K562 (cell line): ENCODE data around the gene SLC35E1. TPM values are rescaled to one million over a fixed set of nuclear protein-coding genes. Genes with fewer than 3 reads are reported as not detected.
A peak's percentile ranks its signal among the peaks of the same experiment; 100 is the strongest.

Source experiments
- CC2D1A ChIP-seq: fragments of 450-650 bp; IDR thresholded peaks from 2 replicates; pipeline ENCODE4 v1.6.1; 2017; ENCODE audit warnings: mild to moderate bottlenecking
- CEBPB ChIP-seq: fragments of 450-650 bp; IDR thresholded peaks from 2 replicates; pipeline ENCODE4 v1.6.1; 2016; ENCODE audit warnings: missing genetic modification characterization, missing compliant biosample characterization
- EP300 ChIP-seq: IDR thresholded peaks from 2 replicates; pipeline ENCODE4 v1.6.1; 2012; ENCODE audit warnings: low read length, improper control_type of control experiment
- FOXA1 ChIP-seq: fragments of 450-650 bp; IDR thresholded peaks from 2 replicates; pipeline ENCODE4 v1.6.1; 2016; ENCODE audit warnings: mild to moderate bottlenecking, borderline replicate concordance
- GABPB1 ChIP-seq: sonication (generic); formaldehyde crosslinking; IDR thresholded peaks from 2 replicates; pipeline ENCODE4 v1.8.0; 2022; ENCODE audit warnings: mild to moderate bottlenecking, missing genetic modification reagents
- KAT8 ChIP-seq: fragments of 450-650 bp; IDR thresholded peaks from 2 replicates; pipeline ENCODE4 v1.6.1; 2016; ENCODE audit warnings: low read depth, mild to moderate bottlenecking
- PTBP1 ChIP-seq: fragments of 200-400 bp; formaldehyde crosslinking; IDR thresholded peaks from 2 replicates; pipeline ENCODE4 v1.6.1; 2017; ENCODE audit warnings: low read depth, low read length
- SMAD1 ChIP-seq: fragments of 150-350 bp; IDR thresholded peaks from 2 replicates; pipeline ENCODE4 v1.6.1; 2014; ENCODE audit warnings: low read length, low read depth; ENCODE audit not compliant: partially characterized antibody
- SRSF9 ChIP-seq: fragments of 200-400 bp; formaldehyde crosslinking; IDR thresholded peaks from 2 replicates; pipeline ENCODE4 v1.6.1; 2017; ENCODE audit warnings: low read depth, low read length, borderline replicate concordance
- TEAD1 ChIP-seq, 2 experiments: fragments of 450-650 bp in 1 of 2; sonication (generic) in 1 of 2; formaldehyde crosslinking; IDR thresholded peaks; 2 replicates each; pipeline versions ENCODE4 v1.4.0 to v1.8.0; 2020 to 2022; ENCODE audit warnings: mild to moderate bottlenecking in 2 of 2, missing genetic modification reagents in 1 of 2
- ZFPM2 ChIP-seq: fragments of 250-450 bp; sonication (Bioruptor Pico); IDR thresholded peaks from 2 replicates; pipeline ENCODE4 v1.5.1; 2022; ENCODE audit warnings: mild to moderate bottlenecking
- ZNF175 ChIP-seq: fragments of 200-800 bp; sonication (Bioruptor generic); IDR thresholded peaks from 2 replicates; pipeline ENCODE4 v1.6.1; 2016; ENCODE audit warnings: low read depth, mild to moderate bottlenecking, missing genetic modification characterization, missing compliant biosample characterization
- ZNF354B ChIP-seq: fragments of 250-450 bp; sonication (Bioruptor Pico); IDR thresholded peaks from 2 replicates; pipeline ENCODE4 v1.4.0; 2020
- ZNF699 ChIP-seq: fragments of 250-450 bp; sonication (Bioruptor Pico); IDR thresholded peaks from 2 replicates; pipeline ENCODE4 v1.8.0; 2021; ENCODE audit warnings: mild to moderate bottlenecking, moderate library complexity; ENCODE audit not compliant: insufficient replicate concordance
- ZSCAN29 ChIP-seq: fragments of 450-650 bp; IDR thresholded peaks from 2 replicates; pipeline ENCODE4 v1.6.1; 2017
- polyA plus RNA-seq, 8 experiments: library from polyadenylated mRNA; depleted of rRNA in 4 of 8; stranded (reverse) in 5 of 8; unstranded in 3 of 8; fragments of >200 nt; fragmentation: Nextera tagmentation in 2 of 8; fragmentation: Illumina TruSeq in 1 of 8; extraction: Ambion mirVana in 2 of 8; extraction: Trizol in 1 of 8; gene quantifications; 2 replicates each; pipeline versions ENCODE4 v1.2.1 to v1.2.3, GENCODE V29; 2011 to 2014; ENCODE audit warnings: inconsistent platforms in 1 of 8, missing spikeins in 1 of 8
- total RNA-seq, 7 experiments: library from RNA; depleted of rRNA in 6 of 7; stranded (reverse); fragments of >200 nt in 6 of 7; fragmentation: Illumina TruSeq in 2 of 7; extraction: Trizol in 2 of 7; gene quantifications; 2 replicates each; pipeline versions ENCODE4 v1.2.1 to v1.2.3, GENCODE V29; 2011 to 2021; ENCODE audit warnings: low replicate concordance in 1 of 7
- TF ChIP-seq, protein P1 (sequence below): fragments of 200-800 bp; sonication (Bioruptor generic); IDR thresholded peaks from 2 replicates; pipeline ENCODE4 v1.6.1; 2017; ENCODE audit warnings: missing genetic modification characterization, missing compliant biosample characterization
- TF ChIP-seq, protein P2 (sequence below), 3 experiments: fragments of 200-800 bp in 1 of 3; sonication (Bioruptor generic) in 1 of 3; sonication (generic) in 1 of 3; formaldehyde crosslinking in 1 of 3; IDR thresholded peaks; 2 replicates each; pipeline versions ENCODE4 v1.6.1 to v1.8.0; 2016 to 2022; ENCODE audit warnings: mild to moderate bottlenecking in 2 of 3, missing compliant biosample characterization in 2 of 3, missing genetic modification characterization in 2 of 3, missing genetic modification reagents in 1 of 3
- TF ChIP-seq, protein P3 (sequence below): fragments of 450-650 bp; IDR thresholded peaks from 2 replicates; pipeline ENCODE4 v1.6.1; 2016
- TF ChIP-seq, protein P4 (sequence below): fragments of 250-450 bp; sonication (Bioruptor Pico); IDR thresholded peaks from 2 replicates; pipeline ENCODE4 v1.8.0; 2022; ENCODE audit warnings: moderate library complexity, mild to moderate bottlenecking, inconsistent platforms
- TF ChIP-seq, protein P5 (sequence below): fragments of 250-450 bp; sonication (Bioruptor Pico); IDR thresholded peaks from 2 replicates; pipeline ENCODE4 v1.8.0; 2022; ENCODE audit warnings: inconsistent platforms, mild to moderate bottlenecking, moderate library complexity, borderline replicate concordance
- TF ChIP-seq, protein P6 (sequence below): sonication (generic); formaldehyde crosslinking; IDR thresholded peaks from 2 replicates; pipeline ENCODE4 v1.8.0; 2023; ENCODE audit warnings: mild to moderate bottlenecking, missing genetic modification reagents

Gene SLC35E1
- total and polyA plus RNA-seq, 9 of the 15 experiments (the other 6 are each of a cell fraction or from before 2014, with no cell fraction given): 15.0 to 40.1 (median 25.7) TPM

DNA sequence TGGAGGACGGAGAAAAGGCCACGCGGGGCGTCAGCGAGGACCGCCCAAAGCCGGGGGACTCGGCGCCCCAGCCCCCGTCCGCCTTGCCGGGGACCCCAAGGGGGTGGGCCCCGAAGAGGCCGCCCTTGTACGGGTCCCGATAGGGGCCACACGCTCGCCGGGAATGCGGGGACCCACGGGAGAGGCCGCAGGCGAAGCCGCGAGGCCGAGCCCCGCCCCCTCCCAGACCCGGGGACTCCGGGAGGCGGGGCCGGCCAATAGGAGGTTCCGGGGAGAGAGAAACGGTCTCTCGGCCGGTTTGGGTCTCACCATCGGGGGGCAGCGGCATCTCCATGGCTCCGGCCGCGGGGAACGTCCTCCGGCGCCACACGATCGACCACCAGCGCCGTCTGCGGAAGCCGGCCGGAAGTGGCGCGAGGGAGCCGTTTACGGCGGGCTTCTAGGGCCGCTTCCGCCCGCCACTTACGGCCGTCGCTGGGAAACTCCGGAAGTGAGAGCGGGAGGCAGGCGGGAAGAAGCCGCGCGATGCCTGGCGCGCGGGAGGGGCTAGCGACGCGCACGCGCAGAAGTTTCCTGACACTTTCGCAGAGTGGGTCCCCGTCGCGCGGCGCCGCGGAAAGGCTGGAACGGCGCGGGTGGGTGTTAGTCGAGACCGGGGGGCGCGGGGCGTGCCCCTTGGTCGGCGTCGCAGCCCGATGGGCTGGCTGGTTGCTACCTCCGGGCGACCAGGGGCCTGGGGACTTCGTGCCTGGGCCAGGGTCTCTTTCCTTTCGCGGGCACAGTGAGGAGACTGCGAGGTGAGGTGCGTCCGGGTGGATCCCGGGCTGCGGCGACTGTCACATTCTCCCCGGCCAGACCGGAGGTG, 29.9 kb downstream of the SLC35E1 start, which contains the start of gene CHERP (continued):
- TF ChIP-seq, protein P1, sequence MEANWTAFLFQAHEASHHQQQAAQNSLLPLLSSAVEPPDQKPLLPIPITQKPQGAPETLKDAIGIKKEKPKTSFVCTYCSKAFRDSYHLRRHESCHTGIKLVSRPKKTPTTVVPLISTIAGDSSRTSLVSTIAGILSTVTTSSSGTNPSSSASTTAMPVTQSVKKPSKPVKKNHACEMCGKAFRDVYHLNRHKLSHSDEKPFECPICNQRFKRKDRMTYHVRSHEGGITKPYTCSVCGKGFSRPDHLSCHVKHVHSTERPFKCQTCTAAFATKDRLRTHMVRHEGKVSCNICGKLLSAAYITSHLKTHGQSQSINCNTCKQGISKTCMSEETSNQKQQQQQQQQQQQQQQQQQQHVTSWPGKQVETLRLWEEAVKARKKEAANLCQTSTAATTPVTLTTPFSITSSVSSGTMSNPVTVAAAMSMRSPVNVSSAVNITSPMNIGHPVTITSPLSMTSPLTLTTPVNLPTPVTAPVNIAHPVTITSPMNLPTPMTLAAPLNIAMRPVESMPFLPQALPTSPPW (CRISPR knock-in tag): peak; percentile 79
- TF ChIP-seq KAT8: no peak
- TF ChIP-seq, protein P2, sequence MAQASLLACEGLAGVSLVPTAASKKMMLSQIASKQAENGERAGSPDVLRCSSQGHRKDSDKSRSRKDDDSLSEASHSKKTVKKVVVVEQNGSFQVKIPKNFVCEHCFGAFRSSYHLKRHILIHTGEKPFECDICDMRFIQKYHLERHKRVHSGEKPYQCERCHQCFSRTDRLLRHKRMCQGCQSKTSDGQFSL (CRISPR knock-in tag; IDR thresholded peaks at IDR 0.05): no peak
- TF ChIP-seq, protein P2 (tag; IDR thresholded peaks at IDR 0.05): no peak
- TF ChIP-seq EP300: no peak
- TF ChIP-seq, protein P3, sequence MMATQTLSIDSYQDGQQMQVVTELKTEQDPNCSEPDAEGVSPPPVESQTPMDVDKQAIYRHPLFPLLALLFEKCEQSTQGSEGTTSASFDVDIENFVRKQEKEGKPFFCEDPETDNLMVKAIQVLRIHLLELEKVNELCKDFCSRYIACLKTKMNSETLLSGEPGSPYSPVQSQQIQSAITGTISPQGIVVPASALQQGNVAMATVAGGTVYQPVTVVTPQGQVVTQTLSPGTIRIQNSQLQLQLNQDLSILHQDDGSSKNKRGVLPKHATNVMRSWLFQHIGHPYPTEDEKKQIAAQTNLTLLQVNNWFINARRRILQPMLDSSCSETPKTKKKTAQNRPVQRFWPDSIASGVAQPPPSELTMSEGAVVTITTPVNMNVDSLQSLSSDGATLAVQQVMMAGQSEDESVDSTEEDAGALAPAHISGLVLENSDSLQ: peak; percentile 61; the same call in 1 of the 2 replicates
- TF ChIP-seq ZSCAN29: no peak
- TF ChIP-seq FOXA1: no peak
- TF ChIP-seq, protein P4, sequence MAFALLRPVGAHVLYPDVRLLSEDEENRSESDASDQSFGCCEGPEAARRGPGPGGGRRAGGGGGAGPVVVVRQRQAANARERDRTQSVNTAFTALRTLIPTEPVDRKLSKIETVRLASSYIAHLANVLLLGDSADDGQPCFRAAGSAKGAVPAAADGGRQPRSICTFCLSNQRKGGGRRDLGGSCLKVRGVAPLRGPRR (CRISPR knock-in tag): no peak
- TF ChIP-seq, protein P5, sequence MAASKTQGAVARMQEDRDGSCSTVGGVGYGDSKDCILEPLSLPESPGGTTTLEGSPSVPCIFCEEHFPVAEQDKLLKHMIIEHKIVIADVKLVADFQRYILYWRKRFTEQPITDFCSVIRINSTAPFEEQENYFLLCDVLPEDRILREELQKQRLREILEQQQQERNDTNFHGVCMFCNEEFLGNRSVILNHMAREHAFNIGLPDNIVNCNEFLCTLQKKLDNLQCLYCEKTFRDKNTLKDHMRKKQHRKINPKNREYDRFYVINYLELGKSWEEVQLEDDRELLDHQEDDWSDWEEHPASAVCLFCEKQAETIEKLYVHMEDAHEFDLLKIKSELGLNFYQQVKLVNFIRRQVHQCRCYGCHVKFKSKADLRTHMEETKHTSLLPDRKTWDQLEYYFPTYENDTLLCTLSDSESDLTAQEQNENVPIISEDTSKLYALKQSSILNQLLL (CRISPR knock-in tag): no peak
- no peak for TF ChIP-seq ZNF699 (CRISPR knock-in tag)
- TF ChIP-seq, protein P6, sequence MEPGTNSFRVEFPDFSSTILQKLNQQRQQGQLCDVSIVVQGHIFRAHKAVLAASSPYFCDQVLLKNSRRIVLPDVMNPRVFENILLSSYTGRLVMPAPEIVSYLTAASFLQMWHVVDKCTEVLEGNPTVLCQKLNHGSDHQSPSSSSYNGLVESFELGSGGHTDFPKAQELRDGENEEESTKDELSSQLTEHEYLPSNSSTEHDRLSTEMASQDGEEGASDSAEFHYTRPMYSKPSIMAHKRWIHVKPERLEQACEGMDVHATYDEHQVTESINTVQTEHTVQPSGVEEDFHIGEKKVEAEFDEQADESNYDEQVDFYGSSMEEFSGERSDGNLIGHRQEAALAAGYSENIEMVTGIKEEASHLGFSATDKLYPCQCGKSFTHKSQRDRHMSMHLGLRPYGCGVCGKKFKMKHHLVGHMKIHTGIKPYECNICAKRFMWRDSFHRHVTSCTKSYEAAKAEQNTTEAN (CRISPR knock-in tag): no peak
- peak; percentile 96 for TF ChIP-seq GABPB1 (CRISPR knock-in tag)
- TF ChIP-seq ZFPM2 (CRISPR knock-in tag): no peak
- TF ChIP-seq CEBPB (tag): no peak
- TF ChIP-seq SRSF9: no peak
- TF ChIP-seq CC2D1A: no peak
- TF ChIP-seq ZNF175 (CRISPR knock-in tag): no peak
- TF ChIP-seq SMAD1: peak; percentile 18
- TF ChIP-seq PTBP1: no peak
- no peak for TF ChIP-seq ZNF354B (CRISPR knock-in tag)
- TF ChIP-seq TEAD1 (CRISPR knock-in tag; IDR thresholded peaks at IDR 0.05): peak in 1 of 2 experiments; percentile 43; a peak in 1 of 4 replicates
